T-helper 1 cell treated with Interleukin-12 subunit alpha and Interleukin-12 subunit beta and Interleukin-4 antibody, amounts not matched to agents 30 ng/mL and 1 ng/mL, for 36 hours (primary cell): ENCODE data around the gene ANKRD34A. TPM values are rescaled to one million over a fixed set of nuclear protein-coding genes. Genes with fewer than 3 reads are reported as not detected.

Source experiments
- intact Hi-C: fragments of 100-400 bp; cut with micrococcal nuclease; formaldehyde crosslinking; loops from one replicate; pipeline ENCODE4 v1.15.1; 2024
- total RNA-seq: library from RNA; stranded (reverse); gene quantifications from 2 replicates; pipeline ENCODE4 v1.2.3, GENCODE V29; 2022

ANKRD34A gene
- total RNA-seq, 1 donor from 2014 or later: 1.2 TPM

GRCh38 chr1:145977016-145977415 is 12.6 kb upstream of the ANKRD34A start:
- intact Hi-C loops: loop anchor here (1.0 kb wide), 3 partner anchors 36 to 131 kb away; no protein-coding TSS in a partner anchor

- intact Hi-C loops: no loop called here
Measured at GRCh38 chr1:145975216-145975615, 10.8 kb upstream of the ANKRD34A start.

GRCh38 chr1:145974721-145975120 is 10.3 kb upstream of the ANKRD34A start:
- intact Hi-C loops: no loop called here

GRCh38 chr1:145972580-145972979 is 8.2 kb upstream of the ANKRD34A start:
- intact Hi-C loops: no loop called here

GRCh38 chr1:145967288-145967687 is 2.9 kb upstream of the ANKRD34A start:
- intact Hi-C loops: no loop called here

- intact Hi-C loops: loop anchor here (2.0 kb wide), 1 partner anchor 106 kb away; the partner anchor contains the start of gene PIAS3
Measured at GRCh38 chr1:145965119-145965744, 857 bp upstream of the ANKRD34A start.

GRCh38 chr1:145963265-145964019 is 933 bp downstream of the ANKRD34A start:
- intact Hi-C loops: loop anchor here (1.0 to 2.0 kb wide), 9 partner anchors 7 to 118 kb away; partner anchors contain the start of genes ANKRD35, NUDT17, PEX11B and PIAS3

GRCh38 chr1:145962157-145963102 is 1.9 kb downstream of the ANKRD34A start:
- intact Hi-C loops: no loop called here

GRCh38 chr1:145961425-145962156 is 2.8 kb downstream of the ANKRD34A start:
- intact Hi-C loops: no loop called here

- intact Hi-C loops: no loop called here
Measured at GRCh38 chr1:145961109-145961424, 3.3 kb downstream of the ANKRD34A start.

- intact Hi-C loops: no loop called here
Measured at GRCh38 chr1:145960468-145961108, 3.8 kb downstream of the ANKRD34A start.

GRCh38 chr1:145959957-145960467 is 4.4 kb downstream of the ANKRD34A start:
- intact Hi-C loops: loop anchor here (2.0 kb wide), 1 partner anchor 135 kb away; the partner anchor contains the start of genes POLR3C and RNF115

GRCh38 chr1:145959333-145959732 is 5.0 kb downstream of the ANKRD34A start:
- intact Hi-C loops: loop anchor here (2.0 kb wide), 1 partner anchor 135 kb away; the partner anchor contains the start of genes POLR3C and RNF115

GRCh38 chr1:145958734-145959133 is 5.6 kb downstream of the ANKRD34A start:
- intact Hi-C loops: loop anchor here (1.0 to 2.0 kb wide), 7 partner anchors 20 to 134 kb away; partner anchors contain the start of genes ANKRD35, PEX11B, POLR3C and RBM8A

GRCh38 chr1:145957443-145958319 is 6.7 kb downstream of the ANKRD34A start, which contains the start of gene LIX1L:
Gene LIX1L (minus strand): TSS chr1:145958017. CDS start chr1:145957927, 90 bp downstream.
- intact Hi-C loops: loop anchor here (1.0 to 2.0 kb wide), 8 partner anchors 21 to 133 kb away; partner anchors contain the start of genes ANKRD35, PEX11B, PIAS3 and POLR3C

- intact Hi-C loops: loop anchor here (1.0 to 2.0 kb wide), 2 partner anchors 7 to 98 kb away; partner anchors contain the start of genes ANKRD34A, PIAS3 and POLR3GL
Measured at GRCh38 chr1:145956781-145957442, 7.5 kb downstream of the ANKRD34A start.

GRCh38 chr1:145956361-145956760 is 8.0 kb downstream of the ANKRD34A start:
- intact Hi-C loops: loop anchor here (1.0 to 2.0 kb wide), 2 partner anchors 8 to 98 kb away; partner anchors contain the start of genes ANKRD34A, PIAS3 and POLR3GL

GRCh38 chr1:145955436-145955835 is 8.9 kb downstream of the ANKRD34A start:
- intact Hi-C loops: no loop called here
